ENCODE data around the gene ITPK1.

The ITPK1 gene

GRCh38 chr14:93061380-93062012 lies 54.2 kb downstream of the ITPK1 start:
- Histone ChIP-seq H3K4me1 (ENCODE audit: low read length) (peaks cover 16% of the 10 kb centered on the region), H3K4me3 (ENCODE audit: low read length) (no peak overlapping the region), H3K27ac (ENCODE audit: low read length) (no peak overlapping the region), H3K27me3 (ENCODE audit: low read depth, low read length) (no peaks in the 10 kb centered on the region), H3K36me3 (replicated peaks; ENCODE audit: low read depth, low read length) (no peaks in the 10 kb centered on the region), H3K79me2 (ENCODE audit: low read length) (no peaks in the 10 kb centered on the region), H3K9ac (ENCODE audit: low read length) (no peak overlapping the region), H4K20me1 (ENCODE audit: insufficient read depth, low read length) (0 out of 2 replicates have a peak, but pooled peaks cover 4% of the 10 kb centered on the region), H3K4me2 (ENCODE audit: low read length) (no peak overlapping the region), H3K9me3 (ENCODE audit: insufficient read depth, low read length) (no peaks in the 10 kb centered on the region), H2AFZ (ENCODE audit: low read depth, low read length) (no peak overlapping the region)
- TF ChIP-seq, protein P1, sequence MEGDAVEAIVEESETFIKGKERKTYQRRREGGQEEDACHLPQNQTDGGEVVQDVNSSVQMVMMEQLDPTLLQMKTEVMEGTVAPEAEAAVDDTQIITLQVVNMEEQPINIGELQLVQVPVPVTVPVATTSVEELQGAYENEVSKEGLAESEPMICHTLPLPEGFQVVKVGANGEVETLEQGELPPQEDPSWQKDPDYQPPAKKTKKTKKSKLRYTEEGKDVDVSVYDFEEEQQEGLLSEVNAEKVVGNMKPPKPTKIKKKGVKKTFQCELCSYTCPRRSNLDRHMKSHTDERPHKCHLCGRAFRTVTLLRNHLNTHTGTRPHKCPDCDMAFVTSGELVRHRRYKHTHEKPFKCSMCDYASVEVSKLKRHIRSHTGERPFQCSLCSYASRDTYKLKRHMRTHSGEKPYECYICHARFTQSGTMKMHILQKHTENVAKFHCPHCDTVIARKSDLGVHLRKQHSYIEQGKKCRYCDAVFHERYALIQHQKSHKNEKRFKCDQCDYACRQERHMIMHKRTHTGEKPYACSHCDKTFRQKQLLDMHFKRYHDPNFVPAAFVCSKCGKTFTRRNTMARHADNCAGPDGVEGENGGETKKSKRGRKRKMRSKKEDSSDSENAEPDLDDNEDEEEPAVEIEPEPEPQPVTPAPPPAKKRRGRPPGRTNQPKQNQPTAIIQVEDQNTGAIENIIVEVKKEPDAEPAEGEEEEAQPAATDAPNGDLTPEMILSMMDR (IDR thresholded peaks at IDR 0.05; ENCODE audit: low read depth, low read length): no peak
- TF ChIP-seq EZH2phosphoT487 (IDR thresholded peaks at IDR 0.05; ENCODE audit: low read depth): no peak

DNA sequence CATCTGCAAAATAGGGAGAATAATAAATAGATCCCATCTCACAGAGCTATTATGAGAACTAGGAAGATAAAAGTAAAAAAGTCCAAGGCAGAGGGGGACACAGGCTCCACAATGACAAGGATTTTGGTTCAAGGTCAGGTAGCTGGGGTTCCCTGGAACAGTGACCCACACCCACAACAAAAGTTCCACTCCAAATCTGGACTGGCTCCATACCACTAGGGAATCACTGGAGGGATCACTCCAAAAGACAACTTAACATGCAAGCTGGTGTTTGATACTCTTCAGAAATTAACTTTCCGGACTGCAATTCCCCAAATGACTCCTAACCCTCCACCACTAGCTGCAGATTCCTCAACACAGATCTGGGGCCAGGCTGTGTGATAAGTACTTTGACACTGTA lies 54.9 kb downstream of the ITPK1 start:
- Histone ChIP-seq H3K9me3 (ENCODE audit: insufficient read depth, low read length) (no peaks in the 10 kb centered on the region), H3K27me3 (ENCODE audit: low read depth, low read length) (no peaks in the 10 kb centered on the region), H3K4me2 (ENCODE audit: low read length) (no peak overlapping the region), H4K20me1 (ENCODE audit: insufficient read depth, low read length) (peaks cover 4% of the 10 kb centered on the region; the same call in 1 of the 2 replicates), H3K4me1 (ENCODE audit: low read length) (peaks cover 13% of the 10 kb centered on the region), H3K79me2 (ENCODE audit: low read length) (no peaks in the 10 kb centered on the region), H3K27ac (ENCODE audit: low read length) (no peak overlapping the region), H3K4me3 (ENCODE audit: low read length) (no peak overlapping the region), H3K36me3 (replicated peaks; ENCODE audit: low read depth, low read length) (no peaks in the 10 kb centered on the region), H3K9ac (ENCODE audit: low read length) (no peak overlapping the region), H2AFZ (ENCODE audit: low read depth, low read length) (no peak overlapping the region)
- no peak for TF ChIP-seq EZH2phosphoT487 (IDR thresholded peaks at IDR 0.05; ENCODE audit: low read depth)
- TF ChIP-seq, protein P1 (IDR thresholded peaks at IDR 0.05; ENCODE audit: low read depth, low read length): no peak

DNA sequence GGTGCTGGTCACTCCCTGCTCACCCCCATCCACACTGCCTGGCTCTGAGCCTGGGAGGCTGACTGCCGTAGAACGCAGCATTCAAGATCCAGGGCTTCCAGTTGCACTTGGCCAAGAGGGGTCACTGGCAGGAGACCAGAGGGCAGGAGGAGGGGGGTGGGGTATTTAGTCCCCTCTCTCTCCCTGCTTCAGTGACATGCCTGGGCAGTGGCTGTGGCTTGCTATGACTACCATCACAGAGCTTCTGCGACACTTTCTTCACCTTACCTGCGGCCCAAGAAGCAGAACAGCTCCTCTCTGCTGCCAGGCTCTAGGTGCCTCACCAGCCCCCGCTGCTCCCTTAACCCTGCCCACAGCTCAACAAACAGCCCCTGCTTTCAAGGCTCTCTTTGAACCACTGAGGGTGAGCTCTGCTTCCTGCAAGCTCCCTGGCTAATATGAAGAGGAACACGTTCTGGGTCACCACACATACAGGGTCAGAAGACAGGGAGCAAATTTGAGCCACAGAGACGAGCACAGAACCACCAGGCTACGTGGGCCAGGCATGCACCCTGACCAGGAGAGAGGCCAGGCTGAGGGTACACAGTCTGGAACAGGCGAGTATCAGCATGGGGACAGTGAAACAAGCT lies 55.7 kb downstream of the ITPK1 start:
- peaks cover 8% of the 10 kb centered on the region for H3K4me1 ChIP-seq (ENCODE audit: low read length)
- H3K27ac ChIP-seq (ENCODE audit: low read length): no peak overlapping the region
- H3K9ac ChIP-seq (ENCODE audit: low read length): no peak overlapping the region
- peaks cover 4% of the 10 kb centered on the region; the same call in 1 of the 2 replicates for H4K20me1 ChIP-seq (ENCODE audit: insufficient read depth, low read length)
- no peaks in the 10 kb centered on the region for H3K36me3 ChIP-seq (replicated peaks; ENCODE audit: low read depth, low read length)
- no peak overlapping the region for H2AFZ ChIP-seq (ENCODE audit: low read depth, low read length)
- H3K79me2 ChIP-seq (ENCODE audit: low read length): no peaks in the 10 kb centered on the region
- no peak overlapping the region for H3K4me2 ChIP-seq (ENCODE audit: low read length)
- H3K9me3 ChIP-seq (ENCODE audit: insufficient read depth, low read length): no peaks in the 10 kb centered on the region
- H3K27me3 ChIP-seq (ENCODE audit: low read depth, low read length): no peaks in the 10 kb centered on the region
- no peak overlapping the region for H3K4me3 ChIP-seq (ENCODE audit: low read length)
- TF ChIP-seq, protein P1 (IDR thresholded peaks at IDR 0.05; ENCODE audit: low read depth, low read length): no peak
- no peak for TF ChIP-seq EZH2phosphoT487 (IDR thresholded peaks at IDR 0.05; ENCODE audit: low read depth)

DNA sequence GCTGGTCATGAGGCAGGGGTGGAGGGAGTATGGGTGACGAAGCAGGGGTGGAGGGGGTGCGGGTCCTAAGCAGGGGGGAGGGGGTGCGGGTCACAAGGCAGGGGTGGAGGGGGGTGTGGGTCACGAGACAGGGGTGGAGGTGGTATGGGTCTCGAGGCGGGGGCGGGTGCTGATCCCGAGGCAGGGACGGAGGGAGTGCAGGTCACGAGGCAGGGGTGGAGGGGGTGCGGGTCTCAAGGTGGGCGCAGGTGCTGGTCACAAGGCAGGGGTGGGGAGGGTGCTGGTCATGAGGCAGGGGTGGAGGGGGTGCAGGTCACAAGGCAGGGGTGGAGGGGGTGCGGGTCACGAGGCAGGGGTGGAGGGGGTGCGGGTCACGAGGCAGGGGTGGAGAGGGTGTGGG lies 56.5 kb downstream of the ITPK1 start:
- peaks cover 4% of the 10 kb centered on the region; the same call in 1 of the 2 replicates for H4K20me1 ChIP-seq (ENCODE audit: insufficient read depth, low read length)
- H3K4me1 ChIP-seq (ENCODE audit: low read length): peaks cover under 1% of the 10 kb centered on the region; the same call in 1 of the 2 replicates
- H3K4me2 ChIP-seq (ENCODE audit: low read length): no peak overlapping the region
- H3K36me3 ChIP-seq (replicated peaks; ENCODE audit: low read depth, low read length): no peaks in the 10 kb centered on the region
- H3K27me3 ChIP-seq (ENCODE audit: low read depth, low read length): no peaks in the 10 kb centered on the region
- H3K9ac ChIP-seq (ENCODE audit: low read length): no peak overlapping the region
- TF ChIP-seq EZH2phosphoT487 (IDR thresholded peaks at IDR 0.05; ENCODE audit: low read depth): no peak
- TF ChIP-seq, protein P1 (IDR thresholded peaks at IDR 0.05; ENCODE audit: low read depth, low read length): no peak
- H3K4me3 ChIP-seq (ENCODE audit: low read length): no peak overlapping the region
- H2AFZ ChIP-seq (ENCODE audit: low read depth, low read length): no peak overlapping the region
- no peaks in the 10 kb centered on the region for H3K79me2 ChIP-seq (ENCODE audit: low read length)
- H3K27ac ChIP-seq (ENCODE audit: low read length): no peak overlapping the region
- H3K9me3 ChIP-seq (ENCODE audit: insufficient read depth, low read length): no peaks in the 10 kb centered on the region
